Measurements from ENCODE around the gene UNK. TPM values are rescaled to one million over a fixed set of nuclear protein-coding genes. Genes with fewer than 3 reads are reported as not detected.
A peak's percentile ranks its signal among the peaks of the same experiment; 100 is the strongest.

Gene UNK
- total and polyA plus RNA-seq, 2 of the 13 experiments (the other 11 are each of a cell fraction or from before 2014, with no cell fraction given), result 31.6 to 33.0 TPM

DNA sequence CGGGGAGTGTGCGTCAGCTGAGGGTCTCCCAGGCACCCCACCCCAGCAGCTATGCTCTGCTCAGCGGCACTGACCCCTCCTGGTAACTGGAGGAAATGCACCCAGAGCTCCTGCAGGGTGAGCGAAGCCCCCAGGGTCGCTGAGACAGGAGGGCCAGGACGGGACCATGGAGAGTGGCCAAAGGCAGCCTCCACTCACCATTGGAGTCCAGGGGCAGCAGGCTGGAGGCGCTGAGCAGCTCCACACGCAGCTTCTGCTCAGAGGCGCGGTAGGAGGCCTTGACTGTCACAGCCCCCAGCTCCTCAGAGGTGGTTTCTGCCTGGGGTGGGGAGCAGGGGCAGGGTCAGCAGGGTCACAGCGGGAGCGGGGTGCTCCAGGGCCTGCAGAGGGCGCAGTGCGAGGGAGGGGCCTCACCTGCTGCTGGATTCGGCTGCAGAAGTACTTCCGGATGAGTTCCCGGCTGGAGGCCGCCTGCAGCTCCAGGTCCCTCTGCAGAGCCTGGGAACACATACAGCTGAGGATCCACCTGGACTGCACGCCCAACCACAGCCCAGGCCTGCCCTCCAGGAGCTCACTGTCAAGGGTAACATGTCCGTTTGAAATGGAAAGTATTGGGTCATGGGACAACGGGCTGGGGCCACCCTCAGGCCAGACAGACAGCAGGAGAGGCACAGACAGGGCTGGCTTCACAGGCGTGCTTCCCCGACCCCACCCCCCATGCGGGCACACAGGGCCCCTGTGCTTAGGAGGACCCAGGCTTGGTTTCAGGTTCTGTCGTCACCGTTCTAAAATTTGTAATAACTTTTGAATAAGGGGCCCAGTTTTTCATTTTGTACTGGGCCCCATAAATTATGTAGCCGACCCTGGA is 45.8 kb downstream of the UNK start (continued):
- no peak for TF ChIP-seq ZNF510 (CRISPR knock-in tag; IDR thresholded peaks at IDR 0.05; ENCODE audit: low read depth)
- no peak for TF ChIP-seq REL (CRISPR knock-in tag; conservative IDR thresholded peaks at IDR 0.05)
- TF ChIP-seq, protein P1, sequence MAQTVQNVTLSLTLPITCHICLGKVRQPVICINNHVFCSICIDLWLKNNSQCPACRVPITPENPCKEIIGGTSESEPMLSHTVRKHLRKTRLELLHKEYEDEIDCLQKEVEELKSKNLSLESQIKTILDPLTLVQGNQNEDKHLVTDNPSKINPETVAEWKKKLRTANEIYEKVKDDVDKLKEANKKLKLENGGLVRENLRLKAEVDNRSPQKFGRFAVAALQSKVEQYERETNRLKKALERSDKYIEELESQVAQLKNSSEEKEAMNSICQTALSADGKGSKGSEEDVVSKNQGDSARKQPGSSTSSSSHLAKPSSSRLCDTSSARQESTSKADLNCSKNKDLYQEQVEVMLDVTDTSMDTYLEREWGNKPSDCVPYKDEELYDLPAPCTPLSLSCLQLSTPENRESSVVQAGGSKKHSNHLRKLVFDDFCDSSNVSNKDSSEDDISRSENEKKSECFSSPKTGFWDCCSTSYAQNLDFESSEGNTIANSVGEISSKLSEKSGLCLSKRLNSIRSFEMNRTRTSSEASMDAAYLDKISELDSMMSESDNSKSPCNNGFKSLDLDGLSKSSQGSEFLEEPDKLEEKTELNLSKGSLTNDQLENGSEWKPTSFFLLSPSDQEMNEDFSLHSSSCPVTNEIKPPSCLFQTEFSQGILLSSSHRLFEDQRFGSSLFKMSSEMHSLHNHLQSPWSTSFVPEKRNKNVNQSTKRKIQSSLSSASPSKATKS (CRISPR knock-in tag; IDR thresholded peaks at IDR 0.05), result no peak
- no peak for TF ChIP-seq ZNF430 (CRISPR knock-in tag; IDR thresholded peaks at IDR 0.05)
- TF ChIP-seq NFKB2 (CRISPR knock-in tag; IDR thresholded peaks at IDR 0.05; ENCODE audit: borderline replicate concordance), result no peak
- TF ChIP-seq ZKSCAN1 (IDR thresholded peaks at IDR 0.05; ENCODE audit: low read length), result no peak
- TF ChIP-seq, protein P2, sequence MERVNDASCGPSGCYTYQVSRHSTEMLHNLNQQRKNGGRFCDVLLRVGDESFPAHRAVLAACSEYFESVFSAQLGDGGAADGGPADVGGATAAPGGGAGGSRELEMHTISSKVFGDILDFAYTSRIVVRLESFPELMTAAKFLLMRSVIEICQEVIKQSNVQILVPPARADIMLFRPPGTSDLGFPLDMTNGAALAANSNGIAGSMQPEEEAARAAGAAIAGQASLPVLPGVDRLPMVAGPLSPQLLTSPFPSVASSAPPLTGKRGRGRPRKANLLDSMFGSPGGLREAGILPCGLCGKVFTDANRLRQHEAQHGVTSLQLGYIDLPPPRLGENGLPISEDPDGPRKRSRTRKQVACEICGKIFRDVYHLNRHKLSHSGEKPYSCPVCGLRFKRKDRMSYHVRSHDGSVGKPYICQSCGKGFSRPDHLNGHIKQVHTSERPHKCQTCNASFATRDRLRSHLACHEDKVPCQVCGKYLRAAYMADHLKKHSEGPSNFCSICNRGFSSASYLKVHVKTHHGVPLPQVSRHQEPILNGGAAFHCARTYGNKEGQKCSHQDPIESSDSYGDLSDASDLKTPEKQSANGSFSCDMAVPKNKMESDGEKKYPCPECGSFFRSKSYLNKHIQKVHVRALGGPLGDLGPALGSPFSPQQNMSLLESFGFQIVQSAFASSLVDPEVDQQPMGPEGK (CRISPR knock-in tag; IDR thresholded peaks at IDR 0.05), result peak; percentile 35; the same call in 1 of the 2 replicates
- no peak for TF ChIP-seq ZNF253 (CRISPR knock-in tag; IDR thresholded peaks at IDR 0.05; ENCODE audit: borderline replicate concordance)
- TF ChIP-seq JUN (CRISPR knock-in tag; IDR thresholded peaks at IDR 0.05), result no peak
- TF ChIP-seq, protein P3, sequence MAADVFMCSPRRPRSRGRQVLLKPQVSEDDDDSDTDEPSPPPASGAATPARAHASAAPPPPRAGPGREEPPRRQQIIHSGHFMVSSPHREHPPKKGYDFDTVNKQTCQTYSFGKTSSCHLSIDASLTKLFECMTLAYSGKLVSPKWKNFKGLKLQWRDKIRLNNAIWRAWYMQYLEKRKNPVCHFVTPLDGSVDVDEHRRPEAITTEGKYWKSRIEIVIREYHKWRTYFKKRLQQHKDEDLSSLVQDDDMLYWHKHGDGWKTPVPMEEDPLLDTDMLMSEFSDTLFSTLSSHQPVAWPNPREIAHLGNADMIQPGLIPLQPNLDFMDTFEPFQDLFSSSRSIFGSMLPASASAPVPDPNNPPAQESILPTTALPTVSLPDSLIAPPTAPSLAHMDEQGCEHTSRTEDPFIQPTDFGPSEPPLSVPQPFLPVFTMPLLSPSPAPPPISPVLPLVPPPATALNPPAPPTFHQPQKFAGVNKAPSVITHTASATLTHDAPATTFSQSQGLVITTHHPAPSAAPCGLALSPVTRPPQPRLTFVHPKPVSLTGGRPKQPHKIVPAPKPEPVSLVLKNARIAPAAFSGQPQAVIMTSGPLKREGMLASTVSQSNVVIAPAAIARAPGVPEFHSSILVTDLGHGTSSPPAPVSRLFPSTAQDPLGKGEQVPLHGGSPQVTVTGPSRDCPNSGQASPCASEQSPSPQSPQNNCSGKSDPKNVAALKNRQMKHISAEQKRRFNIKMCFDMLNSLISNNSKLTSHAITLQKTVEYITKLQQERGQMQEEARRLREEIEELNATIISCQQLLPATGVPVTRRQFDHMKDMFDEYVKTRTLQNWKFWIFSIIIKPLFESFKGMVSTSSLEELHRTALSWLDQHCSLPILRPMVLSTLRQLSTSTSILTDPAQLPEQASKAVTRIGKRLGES (CRISPR knock-in tag; IDR thresholded peaks at IDR 0.05; ENCODE audit: borderline replicate concordance), result no peak
- peak; percentile 17; the same call in 1 of the 2 replicates for TF ChIP-seq GABPB1 (CRISPR knock-in tag; IDR thresholded peaks at IDR 0.05)

Data from HepG2 (cell line).